Neural cell (in vitro differentiated cells): ENCODE measurements around the gene PYGM. TPM values are rescaled to one million over a fixed set of nuclear protein-coding genes. Genes with fewer than 3 reads are reported as not detected.
A peak's percentile ranks its signal among the peaks of the same experiment; 100 is the strongest.

Source experiments
- H2AFZ ChIP-seq: fragments of 200-600, 300-800 bp; sonication (generic), shearing (Covaris generic); 2 replicates; pipeline ENCODE4 v1.6.0; 2014; ENCODE audit warnings: low read depth, mild to moderate bottlenecking, antibody characterized with exemption, low read length, moderate library complexity
- H3F3A ChIP-seq: fragments of 200-600 bp; shearing (Covaris generic); 2 replicates; pipeline ENCODE4 v1.6.1; 2016; ENCODE audit warnings: mild to moderate bottlenecking, moderate library complexity, mixed read lengths, antibody characterized with exemption, low read length; ENCODE audit not compliant: insufficient read depth, poor library complexity, severe bottlenecking
- H3K27ac ChIP-seq: fragments of 200-600, 300-800 bp; sonication (generic), shearing (Covaris generic); 2 replicates; pipeline ENCODE4 v1.5.1; 2014; ENCODE audit warnings: mild to moderate bottlenecking, low read length, moderate library complexity
- H3K27me3 ChIP-seq: fragments of 300-800, 200-600 bp; sonication (generic), shearing (Covaris generic); 2 replicates; pipeline ENCODE4 v1.6.0; 2014; ENCODE audit warnings: mild to moderate bottlenecking, low read depth, low read length, moderate library complexity; ENCODE audit not compliant: insufficient read depth
- H3K36me3 ChIP-seq: fragments of 300-800, 200-600 bp; sonication (generic), shearing (Covaris generic); 2 replicates; pipeline ENCODE4 v1.5.1; 2014; ENCODE audit warnings: mild to moderate bottlenecking, antibody characterized with exemption, low read length, moderate library complexity; ENCODE audit not compliant: insufficient read depth
- H3K4me2 ChIP-seq: fragments of 300-800, 200-600 bp; sonication (generic), shearing (Covaris generic); 2 replicates; pipeline ENCODE4 v1.6.0; 2014; ENCODE audit warnings: mild to moderate bottlenecking, low read length
- H3K4me3 ChIP-seq: fragments of 300-800, 200-600 bp; sonication (generic), shearing (Covaris generic); 2 replicates; pipeline ENCODE4 v1.5.1; 2014; ENCODE audit warnings: mild to moderate bottlenecking, low read length, moderate library complexity
- H3K79me2 ChIP-seq: fragments of 200-600 bp; shearing (Covaris generic); replicated peaks from 2 replicates; pipeline ENCODE4 v1.6.0; 2014; ENCODE audit warnings: mild to moderate bottlenecking, low read length, moderate library complexity; ENCODE audit not compliant: insufficient read depth
- H3K9ac ChIP-seq: fragments of 300-800, 200-600 bp; sonication (generic), shearing (Covaris generic); 2 replicates; pipeline ENCODE4 v1.6.1; 2016; ENCODE audit warnings: mild to moderate bottlenecking, low read length, mixed read lengths
- H3K9me2 ChIP-seq: fragments of 200-600 bp; shearing (Covaris generic); 2 replicates; pipeline ENCODE4 v1.6.1; 2016; ENCODE audit warnings: mild to moderate bottlenecking, low read length, mixed read lengths; ENCODE audit not compliant: insufficient read depth
- H3K9me3 ChIP-seq: fragments of 200-600, 300-800 bp; sonication (generic), shearing (Covaris generic); 2 replicates; pipeline ENCODE4 v1.6.1; 2016; ENCODE audit warnings: mild to moderate bottlenecking, mixed run types, low read length, moderate library complexity, mixed read lengths
- H4K20me1 ChIP-seq: fragments of 200-600 bp; shearing (Covaris generic); 2 replicates; pipeline ENCODE4 v1.6.1; 2016; ENCODE audit warnings: mild to moderate bottlenecking, mixed run types; ENCODE audit not compliant: insufficient read depth
- CTCF ChIP-seq: fragments of 450-650 bp; IDR thresholded peaks from 2 replicates; pipeline ENCODE4 v1.5.1; 2014; ENCODE audit warnings: antibody characterized with exemption, mild to moderate bottlenecking, moderate library complexity; ENCODE audit not compliant: poor library complexity, severe bottlenecking
- EP300 ChIP-seq: fragments of 450-650 bp; conservative IDR thresholded peaks from 2 replicates; pipeline ENCODE4 v1.6.1; 2014; ENCODE audit warnings: antibody characterized with exemption, mild to moderate bottlenecking, moderate library complexity; ENCODE audit not compliant: poor library complexity, severe bottlenecking
- EZH2 ChIP-seq: fragments of 200-600, 300-800 bp; shearing (Covaris generic), sonication (generic); IDR thresholded peaks from 2 replicates; pipeline ENCODE4 v1.6.1; 2014; ENCODE audit warnings: antibody characterized with exemption, low read length, borderline replicate concordance, mild to moderate bottlenecking; ENCODE audit not compliant: insufficient read depth, poor library complexity, severe bottlenecking
- MXI1 ChIP-seq: fragments of 450-650 bp; conservative IDR thresholded peaks from 2 replicates; pipeline ENCODE4 v1.6.1; 2014; ENCODE audit warnings: antibody characterized with exemption, mild to moderate bottlenecking; ENCODE audit not compliant: poor library complexity, severe bottlenecking
- POLR2AphosphoS5 ChIP-seq: IDR thresholded peaks from 2 replicates; pipeline ENCODE4 v1.6.1; 2012
- RAD21 ChIP-seq: fragments of 450-650 bp; conservative IDR thresholded peaks from 2 replicates; pipeline ENCODE4 v1.6.1; 2014; ENCODE audit warnings: antibody characterized with exemption, mild to moderate bottlenecking, moderate library complexity
- REST ChIP-seq: IDR thresholded peaks from 2 replicates; pipeline ENCODE4 v1.6.1; 2012; ENCODE audit warnings: borderline replicate concordance
- SMC3 ChIP-seq: fragments of 450-650 bp; conservative IDR thresholded peaks from 2 replicates; pipeline ENCODE4 v1.6.1; 2014; ENCODE audit warnings: antibody characterized with exemption, mild to moderate bottlenecking, moderate library complexity; ENCODE audit not compliant: poor library complexity
- TAF1 ChIP-seq: IDR thresholded peaks from 2 replicates; pipeline ENCODE4 v1.6.1; 2012; ENCODE audit warnings: low read depth
- polyA plus RNA-seq: library from polyadenylated mRNA; depleted of rRNA; stranded (reverse); fragments of >200 nt; gene quantifications from 2 replicates; pipeline ENCODE4 v1.2.3, GENCODE V29; 2014

PYGM gene
- polyA plus RNA-seq, 1 donor from 2014 or later: 0.43 TPM

- no peak for TF ChIP-seq TAF1
- no peak for TF ChIP-seq POLR2AphosphoS5
- TF ChIP-seq REST: no peak
- peak; percentile 49 for TF ChIP-seq RAD21
- no peak for TF ChIP-seq EP300
- peak; percentile 47 for TF ChIP-seq SMC3
- TF ChIP-seq MXI1: no peak
- TF ChIP-seq EZH2: no peak
- TF ChIP-seq CTCF: peak; percentile 58
- no peak overlapping the region for H3K27ac ChIP-seq
These were observed 27.9 kb upstream of the PYGM start for GRCh38 chr11:64787526-64788320.

GRCh38 chr11:64786308-64786707 is 26.5 kb upstream of the PYGM start:
- Histone ChIP-seq H3K27ac (no peak overlapping the region), H3K79me2 (no peaks in the 10 kb centered on the region), H3K9me3 (no peaks in the 10 kb centered on the region), H3K4me3 (no peak overlapping the region), H3K36me3 (no peaks in the 10 kb centered on the region), H3K27me3 (no peaks in the 10 kb centered on the region), H3K9me2 (no peaks in the 10 kb centered on the region), H2AFZ (no peak overlapping the region), H3F3A (no peaks in the 10 kb centered on the region), H4K20me1 (no peaks in the 10 kb centered on the region), H3K9ac (no peak overlapping the region), H3K4me2 (no peak overlapping the region)
- TF ChIP-seq REST (no peak), RAD21 (no peak), SMC3 (no peak), EZH2 (no peak), CTCF (no peak), MXI1 (no peak), EP300 (no peak), TAF1 (no peak), POLR2AphosphoS5 (no peak)

More at GRCh38 chr11:64787526-64788320, 27.9 kb upstream of the PYGM start:
- Histone ChIP-seq H3K9me3 (no peaks in the 10 kb centered on the region), H2AFZ (no peak overlapping the region), H3F3A (no peaks in the 10 kb centered on the region), H4K20me1 (no peaks in the 10 kb centered on the region), H3K4me2 (no peak overlapping the region), H3K36me3 (no peaks in the 10 kb centered on the region), H3K79me2 (no peaks in the 10 kb centered on the region), H3K9ac (no peak overlapping the region), H3K4me3 (no peak overlapping the region), H3K27me3 (no peaks in the 10 kb centered on the region), H3K9me2 (no peaks in the 10 kb centered on the region)
